Measurements from ENCODE around the gene RUNX2. TPM values are rescaled to one million over a fixed set of nuclear protein-coding genes. Genes with fewer than 3 reads are reported as not detected.
A peak's percentile ranks its signal among the peaks of the same experiment; 100 is the strongest.

The RUNX2 gene
- polyA plus RNA-seq, 3 donors = 1.5 to 2.8 (median 2.7) TPM

- no peak for DNase-seq
Observed at GRCh38 chr6:45350186-45350710, 22.1 kb downstream of the RUNX2 start.

- no peak for DNase-seq
Observed at GRCh38 chr6:45351076-45351475, 22.9 kb downstream of the RUNX2 start.

- DNase-seq = no peak
Observed at GRCh38 chr6:45351667-45352066, 23.5 kb downstream of the RUNX2 start.

GRCh38 chr6:45353654-45354053 lies 25.5 kb downstream of the RUNX2 start:
- DNase-seq = no peak

- no peak for DNase-seq
Observed at GRCh38 chr6:45364466-45364865, 36.3 kb downstream of the RUNX2 start.

GRCh38 chr6:45365036-45365435 lies 36.9 kb downstream of the RUNX2 start:
- DNase-seq = no peak

GRCh38 chr6:45366534-45366933 lies 38.4 kb downstream of the RUNX2 start:
- no peak for DNase-seq

GRCh38 chr6:45367999-45368398 lies 39.9 kb downstream of the RUNX2 start:
- no peak for DNase-seq

GRCh38 chr6:45369870-45370269 lies 41.7 kb downstream of the RUNX2 start:
- no peak for DNase-seq

- DNase-seq = no peak
Observed at GRCh38 chr6:45371924-45372573, 43.9 kb downstream of the RUNX2 start.

- no peak for DNase-seq
Observed at GRCh38 chr6:45375449-45375848, 47.3 kb downstream of the RUNX2 start.

- DNase-seq = peak; percentile 11
Observed at GRCh38 chr6:45376310-45377042, 48.3 kb downstream of the RUNX2 start.

GRCh38 chr6:45377043-45377553 lies 49.0 kb downstream of the RUNX2 start:
- DNase-seq = peak; percentile 17

GRCh38 chr6:45377554-45378333 lies 49.6 kb downstream of the RUNX2 start, which contains the start of gene SUPT3H:
TSS of gene SUPT3H (minus strand) at chr6:45377934.
- peak; percentile 96 for DNase-seq

- DNase-seq = no peak
Observed at GRCh38 chr6:45378334-45378926, 50.3 kb downstream of the RUNX2 start.

GRCh38 chr6:45382391-45382790 lies 54.3 kb downstream of the RUNX2 start:
- DNase-seq = no peak

- no peak for DNase-seq
Observed at GRCh38 chr6:45386501-45386900, 58.4 kb downstream of the RUNX2 start.

- DNase-seq = no peak
Observed at GRCh38 chr6:45387236-45387635, 59.1 kb downstream of the RUNX2 start.

- DNase-seq = no peak
Observed at GRCh38 chr6:45388328-45388727, 60.2 kb downstream of the RUNX2 start.

GRCh38 chr6:45394586-45395095 lies 66.5 kb downstream of the RUNX2 start:
- DNase-seq = no peak

GRCh38 chr6:45398075-45398813 lies 70.1 kb downstream of the RUNX2 start:
- no peak for DNase-seq

Measured in renal pelvis (tissue), 4 donors.